SK-N-SH (cell line): Measurements from ENCODE around the gene MFAP3. TPM values are rescaled to one million over a fixed set of nuclear protein-coding genes. Genes with fewer than 3 reads are reported as not detected.

Experiments used
- CTCF ChIA-PET: fragments of 300-600, 350-600 bp; formaldehyde crosslinking; extraction: SDS; loops from one replicate; lab custom pipeline; 2021; lab: Yijun Ruan, JAX
- POLR2A ChIA-PET: fragments of 350-600 bp; sonication (Branson Sonifier 250); formaldehyde crosslinking; extraction: SDS; loops from one replicate; lab custom pipeline; 2020; ENCODE audit warnings: antibody characterized with exemption, inconsistent platforms; lab: Yijun Ruan, JAX
- DNase-seq: peaks from one replicate; pipeline ENCODE4 v3.0.0; 2012
- H2AFZ ChIP-seq: fragments of 200-600 bp; sonication (generic); 2 replicates; pipeline ENCODE4 v1.8.1; 2016; ENCODE audit warnings: antibody characterized with exemption, mild to moderate bottlenecking, low read depth
- H3F3A ChIP-seq: fragments of 200-600 bp; sonication (generic); replicated peaks from 2 replicates; pipeline ENCODE3; 2016; ENCODE audit warnings: antibody characterized with exemption, mild to moderate bottlenecking; ENCODE audit not compliant: insufficient read depth
- H3K27ac ChIP-seq, 2 experiments: fragments of 200-500 bp in 1 of 2; fragments of 200-600 bp in 1 of 2; sonication (Bioruptor generic) in 1 of 2; sonication (generic), shearing (Covaris generic) in 1 of 2; 2 replicates each; pipeline versions ENCODE4 v1.5.1 to v1.6.1; 2014 to 2016; ENCODE audit warnings: low read depth in 2 of 2, inconsistent platforms in 1 of 2, low read length in 1 of 2, mild to moderate bottlenecking in 1 of 2, mixed read lengths in 1 of 2
- H3K27me3 ChIP-seq: fragments of 200-600 bp; sonication (generic), shearing (Covaris generic); 2 replicates; pipeline ENCODE4 v1.6.1; 2016; ENCODE audit warnings: mixed run types; ENCODE audit not compliant: insufficient read depth
- H3K36me3 ChIP-seq, 2 experiments: fragments of 200-500 bp in 1 of 2; fragments of 200-600 bp in 1 of 2; sonication (Bioruptor generic) in 1 of 2; sonication (generic) in 1 of 2; replicated peaks in 1 of 2; 2 replicates each; pipeline versions ENCODE3 to v1.5.1; 2014 to 2016; ENCODE audit warnings: low read length in 1 of 2, mild to moderate bottlenecking in 1 of 2; ENCODE audit not compliant: insufficient read depth in 2 of 2, control insufficient read depth in 1 of 2
- H3K4me1 ChIP-seq, 2 experiments: fragments of 200-500 bp in 1 of 2; fragments of 200-600 bp in 1 of 2; sonication (Bioruptor generic) in 1 of 2; sonication (generic), shearing (Covaris generic) in 1 of 2; 2 replicates each; pipeline versions ENCODE4 v1.5.1 to v1.6.1; 2014 to 2016; ENCODE audit warnings: low read depth in 1 of 2, low read length in 1 of 2, mixed run types in 1 of 2; ENCODE audit not compliant: insufficient read depth in 2 of 2, control insufficient read depth in 1 of 2
- H3K4me2 ChIP-seq: fragments of 200-600 bp; sonication (generic), shearing (Covaris generic); 2 replicates; pipeline ENCODE4 v1.6.1; 2017; ENCODE audit warnings: mixed run types
- H3K4me3 ChIP-seq, 2 experiments: fragments of 200-500 bp in 1 of 2; fragments of 200-600 bp in 1 of 2; sonication (Bioruptor generic) in 1 of 2; sonication (generic), shearing (Covaris generic) in 1 of 2; 2 replicates each; pipeline versions ENCODE4 v1.5.1 to v1.8.1; 2014 to 2016; ENCODE audit warnings: low read depth in 2 of 2, inconsistent platforms in 1 of 2, low read length in 1 of 2, mild to moderate bottlenecking in 1 of 2, mixed read lengths in 1 of 2, moderate library complexity in 1 of 2
- H3K79me2 ChIP-seq: fragments of 200-600 bp; sonication (generic); 2 replicates; pipeline ENCODE4 v1.8.1; 2017; ENCODE audit warnings: mild to moderate bottlenecking; ENCODE audit not compliant: insufficient read depth
- H3K9ac ChIP-seq: fragments of 200-600 bp; sonication (generic); 2 replicates; pipeline ENCODE4 v1.6.1; 2017; ENCODE audit warnings: mixed run types
- H3K9me2 ChIP-seq: fragments of 200-600 bp; sonication (generic); 2 replicates; pipeline ENCODE4 v1.6.1; 2017; ENCODE audit warnings: mixed run types
- H3K9me3 ChIP-seq: fragments of 200-600 bp; sonication (generic); 2 replicates; pipeline ENCODE4 v1.6.1; 2017; ENCODE audit warnings: mixed run types, mild to moderate bottlenecking, moderate library complexity
- H4K20me1 ChIP-seq: fragments of 200-600 bp; sonication (generic); 2 replicates; pipeline ENCODE4 v1.6.1; 2017; ENCODE audit warnings: mild to moderate bottlenecking, mixed run types; ENCODE audit not compliant: insufficient read depth
- ELF1 ChIP-seq: IDR thresholded peaks from 2 replicates; pipeline ENCODE4 v1.4.0; 2012
- GABPA ChIP-seq: IDR thresholded peaks from 2 replicates; pipeline ENCODE4 v1.4.0; 2012; ENCODE audit warnings: low read depth, mild to moderate bottlenecking
- NFIC ChIP-seq: IDR thresholded peaks from 2 replicates; pipeline ENCODE4 v1.4.0; 2012; ENCODE audit warnings: borderline replicate concordance
- POLR2AphosphoS5 ChIP-seq: IDR thresholded peaks from 2 replicates; pipeline ENCODE4 v1.6.1; 2012; ENCODE audit warnings: low read depth, low read length
- RXRA ChIP-seq: IDR thresholded peaks from 2 replicates; pipeline ENCODE4 v1.4.0; 2012; ENCODE audit warnings: low read depth, mild to moderate bottlenecking, borderline replicate concordance
- TEAD4 ChIP-seq: IDR thresholded peaks from 2 replicates; pipeline ENCODE4 v1.4.0; 2012; ENCODE audit warnings: mild to moderate bottlenecking, borderline replicate concordance; ENCODE audit not compliant: insufficient read depth
- WGBS: methylation state at CpG from one replicate; pipeline ENCODE4 v1.1.6; 2017; ENCODE audit warnings: low lambda C conversion rate; 5-methylcytosine and 5-hydroxymethylcytosine counted together
- polyA plus RNA-seq, 3 experiments: library from polyadenylated mRNA; depleted of rRNA; stranded (reverse); fragments of >200 nt; gene quantifications; 2 replicates each; pipeline ENCODE4 v1.2.3, GENCODE V29; 2012
- TF ChIP-seq, protein P1 (sequence below): IDR thresholded peaks from 2 replicates; pipeline ENCODE4; 2012
- TF ChIP-seq, protein P2 (sequence below): fragments of 200-600 bp; sonication (generic); IDR thresholded peaks from 2 replicates; pipeline ENCODE4 v1.6.1; 2017; ENCODE audit warnings: antibody characterized with exemption, mild to moderate bottlenecking, moderate library complexity
- TF ChIP-seq, protein P3 (sequence below): IDR thresholded peaks from 2 replicates; pipeline ENCODE4 v1.4.0; 2012; ENCODE audit warnings: low read depth, borderline replicate concordance

The MFAP3 gene
- polyA plus RNA-seq, 1 of the 3 experiments (the other 2 are of a cell fraction): 16.0 TPM

- H3K4me2 ChIP-seq: no peak overlapping the region
- CTCF ChIA-PET: interaction anchor here (2.1 kb wide), 1 partner anchor 20 kb away, joined by 6 read pairs; no protein-coding TSS in a partner anchor
Measured at GRCh38 chr5:154092356-154093141, 53.8 kb downstream of the MFAP3 start.

DNA sequence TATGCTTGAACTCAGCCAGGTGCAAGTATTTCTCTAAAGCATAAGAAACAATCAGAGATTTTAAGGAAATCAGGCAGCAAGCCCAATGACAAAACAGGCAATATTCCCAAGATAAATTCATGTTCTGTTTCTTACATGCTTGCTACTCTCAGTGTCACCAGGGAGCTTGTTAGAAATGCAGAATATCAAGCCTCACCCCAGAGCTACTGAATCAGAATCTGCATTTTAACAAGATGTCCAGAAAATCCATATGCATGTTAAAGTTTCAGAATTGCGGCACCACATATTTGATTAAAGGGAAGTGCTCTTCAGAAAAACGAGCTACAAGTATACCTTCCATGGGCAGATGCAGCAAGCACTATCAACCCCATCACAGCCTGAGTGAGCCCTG is 54.4 kb downstream of the MFAP3 start:
- Histone ChIP-seq H3K4me2 (no peak overlapping the region), H3K9ac (no peak overlapping the region), H3K27me3 (no peaks in the 10 kb centered on the region), H3K9me3 (no peaks in the 10 kb centered on the region), H3K27ac (no peak overlapping the region), H3F3A (no peaks in the 10 kb centered on the region), H3K4me1 (peaks cover 0 to 6% of the 10 kb centered on the region in 2 experiments; a peak in 1 of 4 replicates), H3K4me3 (no peak overlapping the region)
- ChIA-PET POLR2A (no interaction called here), CTCF (interaction anchor here (0.8 to 2.1 kb wide), 5 partner anchors 16 to 547 kb away, joined by 3 to 7 read pairs (median 4); no protein-coding TSS in a partner anchor)
- 39% methylated on average over 2 of the region's 2 CpGs for WGBS
- TF ChIP-seq ELF1: no peak
- TF ChIP-seq, protein P1, sequence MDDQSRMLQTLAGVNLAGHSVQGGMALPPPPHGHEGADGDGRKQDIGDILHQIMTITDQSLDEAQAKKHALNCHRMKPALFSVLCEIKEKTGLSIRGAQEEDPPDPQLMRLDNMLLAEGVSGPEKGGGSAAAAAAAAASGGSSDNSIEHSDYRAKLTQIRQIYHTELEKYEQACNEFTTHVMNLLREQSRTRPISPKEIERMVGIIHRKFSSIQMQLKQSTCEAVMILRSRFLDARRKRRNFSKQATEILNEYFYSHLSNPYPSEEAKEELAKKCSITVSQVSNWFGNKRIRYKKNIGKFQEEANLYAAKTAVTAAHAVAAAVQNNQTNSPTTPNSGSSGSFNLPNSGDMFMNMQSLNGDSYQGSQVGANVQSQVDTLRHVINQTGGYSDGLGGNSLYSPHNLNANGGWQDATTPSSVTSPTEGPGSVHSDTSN: no peak
- TF ChIP-seq, protein P2, sequence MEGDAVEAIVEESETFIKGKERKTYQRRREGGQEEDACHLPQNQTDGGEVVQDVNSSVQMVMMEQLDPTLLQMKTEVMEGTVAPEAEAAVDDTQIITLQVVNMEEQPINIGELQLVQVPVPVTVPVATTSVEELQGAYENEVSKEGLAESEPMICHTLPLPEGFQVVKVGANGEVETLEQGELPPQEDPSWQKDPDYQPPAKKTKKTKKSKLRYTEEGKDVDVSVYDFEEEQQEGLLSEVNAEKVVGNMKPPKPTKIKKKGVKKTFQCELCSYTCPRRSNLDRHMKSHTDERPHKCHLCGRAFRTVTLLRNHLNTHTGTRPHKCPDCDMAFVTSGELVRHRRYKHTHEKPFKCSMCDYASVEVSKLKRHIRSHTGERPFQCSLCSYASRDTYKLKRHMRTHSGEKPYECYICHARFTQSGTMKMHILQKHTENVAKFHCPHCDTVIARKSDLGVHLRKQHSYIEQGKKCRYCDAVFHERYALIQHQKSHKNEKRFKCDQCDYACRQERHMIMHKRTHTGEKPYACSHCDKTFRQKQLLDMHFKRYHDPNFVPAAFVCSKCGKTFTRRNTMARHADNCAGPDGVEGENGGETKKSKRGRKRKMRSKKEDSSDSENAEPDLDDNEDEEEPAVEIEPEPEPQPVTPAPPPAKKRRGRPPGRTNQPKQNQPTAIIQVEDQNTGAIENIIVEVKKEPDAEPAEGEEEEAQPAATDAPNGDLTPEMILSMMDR: no peak
- TF ChIP-seq POLR2AphosphoS5: no peak
- no peak for TF ChIP-seq NFIC
- TF ChIP-seq, protein P3, sequence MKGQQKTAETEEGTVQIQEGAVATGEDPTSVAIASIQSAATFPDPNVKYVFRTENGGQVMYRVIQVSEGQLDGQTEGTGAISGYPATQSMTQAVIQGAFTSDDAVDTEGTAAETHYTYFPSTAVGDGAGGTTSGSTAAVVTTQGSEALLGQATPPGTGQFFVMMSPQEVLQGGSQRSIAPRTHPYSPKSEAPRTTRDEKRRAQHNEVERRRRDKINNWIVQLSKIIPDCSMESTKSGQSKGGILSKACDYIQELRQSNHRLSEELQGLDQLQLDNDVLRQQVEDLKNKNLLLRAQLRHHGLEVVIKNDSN: no peak
- TF ChIP-seq TEAD4: no peak
- TF ChIP-seq GABPA: no peak
- TF ChIP-seq, all 33 proteins: peak for 0
- Histone ChIP-seq H3K36me3 (no peaks in the 10 kb centered on the region), H2AFZ (no peak overlapping the region), H4K20me1 (no peaks in the 10 kb centered on the region), H3K9me2 (no peaks in the 10 kb centered on the region), H3K79me2 (no peaks in the 10 kb centered on the region)
- DNase-seq: no peak

More at GRCh38 chr5:154092356-154093141, 53.8 kb downstream of the MFAP3 start:
- no peaks in the 10 kb centered on the region for H4K20me1 ChIP-seq
- no peaks in the 10 kb centered on the region for H3K9me3 ChIP-seq
- H3K27me3 ChIP-seq: no peaks in the 10 kb centered on the region
- 56% methylated on average over 5 of the region's 5 CpGs for WGBS
- H2AFZ ChIP-seq: no peak overlapping the region
- no peaks in the 10 kb centered on the region for H3K79me2 ChIP-seq
- H3K9me2 ChIP-seq: no peaks in the 10 kb centered on the region
- H3K27ac ChIP-seq: no peak overlapping the region; a peak in 1 of 4 replicates
- DNase-seq: no peak
- H3F3A ChIP-seq: no peaks in the 10 kb centered on the region
- TF ChIP-seq POLR2AphosphoS5: no peak
- TF ChIP-seq, protein P3: no peak
- no peak for TF ChIP-seq RXRA
- H3K4me3 ChIP-seq: no peak overlapping the region
- no peak overlapping the region for H3K9ac ChIP-seq
- H3K4me1 ChIP-seq: peaks cover 0 to 10% of the 10 kb centered on the region in 2 experiments; a peak in 1 of 4 replicates
- no peaks in the 10 kb centered on the region for H3K36me3 ChIP-seq
- POLR2A ChIA-PET: no interaction called here
